Upper lobe of right lung (tissue), 1 donor: Measurements from ENCODE around the gene EBF4. TPM values are rescaled to one million over a fixed set of nuclear protein-coding genes. Genes with fewer than 3 reads are reported as not detected.

Experiments
- ATAC-seq: fragments of 200-7000 bp; cut with Tn5 transposase; one replicate; pipeline ENCODE4 v1.9.1; 2020; ENCODE audit warnings: mild to moderate bottlenecking, moderate library complexity
- DNase-seq: peaks from one replicate; pipeline ENCODE4 v3.0.0-alpha.2; 2020
- H3K27ac ChIP-seq: fragments of 200-600 bp; one replicate; pipeline ENCODE4 v1.8.0; 2022
- H3K27me3 ChIP-seq: fragments of 200-600 bp; one replicate; pipeline ENCODE4 v1.8.0; 2022; ENCODE audit warnings: mild to moderate bottlenecking
- H3K36me3 ChIP-seq: fragments of 200-600 bp; one replicate; pipeline ENCODE4 v1.8.0; 2022
- H3K4me1 ChIP-seq: fragments of 200-600 bp; one replicate; pipeline ENCODE4 v1.8.0; 2022
- H3K4me3 ChIP-seq: fragments of 200-600 bp; one replicate; pipeline ENCODE4 v1.8.0; 2022; ENCODE audit warnings: mild to moderate bottlenecking
- H3K9me3 ChIP-seq: fragments of 200-600 bp; one replicate; pipeline ENCODE4 v1.8.0; 2022
- CTCF ChIP-seq: fragments of 200-600 bp; IDR thresholded peaks from one replicate; pipeline ENCODE4 v1.8.0; 2022; ENCODE audit warnings: antibody characterized with exemption
- intact Hi-C: fragments of 100-400 bp; cut with DNase I; formaldehyde crosslinking; loops from one replicate; pipeline ENCODE4 v1.11.0; 2022
- total RNA-seq: library from RNA; stranded (reverse); fragmentation: NEBNext Ultra II Directional; extraction: Animal tissue kit (Norgen Biotek cat#: 25700); gene quantifications from one replicate; pipeline ENCODE4 v1.2.1, GENCODE V29; 2021
- donor health status: DM: no; HTN: yes; CAD: no; lungs with severe emphysema.

EBF4 gene
- total RNA-seq, 1 donor from 2014 or later, result 19.5 TPM

GRCh38 chr20:2707353-2708072, 14.9 kb downstream of the EBF4 start:
- Histone ChIP-seq H3K36me3 (no peaks in the 10 kb centered on the region), H3K9me3 (no peaks in the 10 kb centered on the region), H3K27me3 (no peaks in the 10 kb centered on the region), H3K4me1 (no peaks in the 10 kb centered on the region), H3K4me3 (no peak overlapping the region), H3K27ac (no peak overlapping the region)
- ATAC-seq (no peak), DNase-seq (no peak)
- TF ChIP-seq CTCF, result no peak
- intact Hi-C loops, result no loop called here

DNA sequence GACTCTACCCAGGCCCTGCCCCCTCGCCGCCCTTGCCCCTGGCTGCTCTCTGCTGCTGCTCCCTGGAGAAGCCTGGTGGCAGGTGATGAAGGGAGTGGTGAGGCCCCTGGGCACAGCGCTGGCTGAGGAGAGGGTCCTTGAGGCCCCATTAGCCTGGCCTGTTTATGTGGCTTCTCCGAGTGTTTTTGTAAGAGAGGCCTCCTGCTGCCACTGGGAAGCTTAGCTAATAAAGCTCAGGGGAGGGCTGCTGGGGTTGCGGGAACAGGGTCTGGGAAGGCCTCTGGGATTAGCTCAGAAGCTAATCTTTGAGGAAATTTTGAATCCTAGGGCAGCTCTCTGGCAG, 15.5 kb downstream of the EBF4 start:
- Histone ChIP-seq H3K4me3 (no peak overlapping the region), H3K4me1 (no peaks in the 10 kb centered on the region), H3K27ac (no peak overlapping the region), H3K36me3 (no peaks in the 10 kb centered on the region), H3K9me3 (no peaks in the 10 kb centered on the region), H3K27me3 (no peaks in the 10 kb centered on the region)
- ATAC-seq, result no peak
- DNase-seq, result no peak
- no peak for TF ChIP-seq CTCF
- intact Hi-C loops, result no loop called here

GRCh38 chr20:2708665-2709064, 16.1 kb downstream of the EBF4 start:
- H3K9me3 ChIP-seq, result no peaks in the 10 kb centered on the region
- no peaks in the 10 kb centered on the region for H3K4me1 ChIP-seq
- no peaks in the 10 kb centered on the region for H3K27me3 ChIP-seq
- H3K27ac ChIP-seq, result no peak overlapping the region
- no peak overlapping the region for H3K4me3 ChIP-seq
- TF ChIP-seq CTCF, result no peak
- intact Hi-C loops, result no loop called here
- no peak for DNase-seq
- ATAC-seq, result no peak
- no peaks in the 10 kb centered on the region for H3K36me3 ChIP-seq

GRCh38 chr20:2709205-2709981, 16.8 kb downstream of the EBF4 start:
- no peaks in the 10 kb centered on the region for H3K9me3 ChIP-seq
- no peak for TF ChIP-seq CTCF
- no peaks in the 10 kb centered on the region for H3K27me3 ChIP-seq
- no peak for DNase-seq
- no peaks in the 10 kb centered on the region for H3K4me1 ChIP-seq
- no peak for ATAC-seq
- intact Hi-C loops, result no loop called here
- H3K27ac ChIP-seq, result no peak overlapping the region
- H3K36me3 ChIP-seq, result no peaks in the 10 kb centered on the region
- no peak overlapping the region for H3K4me3 ChIP-seq

- peak; percentile 21 for TF ChIP-seq CTCF
- intact Hi-C loops, result no loop called here
- Histone ChIP-seq H3K36me3 (no peaks in the 10 kb centered on the region), H3K4me1 (no peaks in the 10 kb centered on the region), H3K27me3 (no peaks in the 10 kb centered on the region), H3K27ac (no peak overlapping the region), H3K9me3 (no peaks in the 10 kb centered on the region), H3K4me3 (no peak overlapping the region)
- peak; percentile 51 for ATAC-seq
- DNase-seq, result no peak
Observed at GRCh38 chr20:2713285-2713684, 20.7 kb downstream of the EBF4 start.
